ENCODE results near the gene DYRK1B. TPM values are rescaled to one million over a fixed set of nuclear protein-coding genes. Genes with fewer than 3 reads are reported as not detected.

DYRK1B gene
- polyA plus RNA-seq, 1 donor from 2014 or later: 11.3 TPM

DNA sequence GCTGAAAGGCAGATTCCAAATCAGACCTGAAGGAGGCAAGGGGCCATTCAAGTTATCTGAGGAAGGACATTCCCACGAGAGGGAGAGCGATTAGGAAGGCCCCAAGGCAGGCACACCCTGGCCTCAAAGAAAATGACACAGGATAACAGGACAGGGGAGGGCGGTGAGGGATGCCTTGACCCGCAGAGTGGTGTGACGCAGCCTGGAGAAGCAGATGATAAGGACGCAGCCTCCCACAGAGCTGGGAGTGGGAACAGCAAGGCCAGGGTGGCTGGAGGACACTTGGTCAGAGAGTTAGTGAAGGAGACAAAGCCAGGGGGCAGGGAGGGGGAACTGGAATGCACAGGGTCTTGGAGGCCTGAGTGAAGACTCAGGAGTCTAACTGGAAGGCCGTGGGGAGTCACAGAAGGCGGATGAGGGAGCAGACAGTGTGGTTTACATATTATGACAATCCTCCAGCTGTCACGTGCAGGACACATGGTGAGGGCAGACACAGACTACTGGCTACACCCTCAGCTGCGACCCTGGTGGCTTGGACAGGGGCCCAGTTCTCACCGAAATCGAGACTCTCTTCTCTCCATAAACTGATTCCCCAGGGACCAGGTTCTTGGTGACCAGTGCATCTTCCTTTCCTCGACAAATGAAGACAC is 5.8 kb upstream of the DYRK1B start:
- Histone ChIP-seq H3K27ac (ENCODE audit: low read length) (no peak overlapping the region), H3K79me2 (replicated peaks; ENCODE audit: insufficient read depth, low read length) (peaks cover 28% of the 10 kb centered on the region), H2AFZ (ENCODE audit: low read depth, low read length) (no peak overlapping the region), H4K20me1 (ENCODE audit: insufficient read depth) (no peaks in the 10 kb centered on the region), H3K27me3 (ENCODE audit: insufficient read depth, low read depth, low read length) (no peaks in the 10 kb centered on the region), H3K9ac (ENCODE audit: low read length) (no peak overlapping the region), H3F3A (ENCODE audit: insufficient read depth, low read length, poor library complexity, severe bottlenecking) (no peaks in the 10 kb centered on the region), H3K9me2 (ENCODE audit: insufficient read depth, low read length) (no peaks in the 10 kb centered on the region), H3K36me3 (ENCODE audit: insufficient read depth, low read length) (peaks cover 3% of the 10 kb centered on the region), H3K4me2 (ENCODE audit: low read length) (no peak overlapping the region), H3K9me3 (ENCODE audit: low read length) (no peaks in the 10 kb centered on the region), H3K4me3 (ENCODE audit: low read length) (no peak overlapping the region)
- TF ChIP-seq MXI1 (conservative IDR thresholded peaks at IDR 0.05; ENCODE audit: poor library complexity, severe bottlenecking) (no peak), POLR2AphosphoS5 (IDR thresholded peaks at IDR 0.05) (no peak), SMC3 (conservative IDR thresholded peaks at IDR 0.05; ENCODE audit: poor library complexity) (no peak), RAD21 (conservative IDR thresholded peaks at IDR 0.05) (no peak), EP300 (conservative IDR thresholded peaks at IDR 0.05; ENCODE audit: poor library complexity, severe bottlenecking) (no peak), TAF1 (IDR thresholded peaks at IDR 0.05; ENCODE audit: low read depth) (no peak), EZH2 (IDR thresholded peaks at IDR 0.05; ENCODE audit: borderline replicate concordance, insufficient read depth, low read length, poor library complexity, severe bottlenecking) (no peak)
- TF ChIP-seq, protein P1, sequence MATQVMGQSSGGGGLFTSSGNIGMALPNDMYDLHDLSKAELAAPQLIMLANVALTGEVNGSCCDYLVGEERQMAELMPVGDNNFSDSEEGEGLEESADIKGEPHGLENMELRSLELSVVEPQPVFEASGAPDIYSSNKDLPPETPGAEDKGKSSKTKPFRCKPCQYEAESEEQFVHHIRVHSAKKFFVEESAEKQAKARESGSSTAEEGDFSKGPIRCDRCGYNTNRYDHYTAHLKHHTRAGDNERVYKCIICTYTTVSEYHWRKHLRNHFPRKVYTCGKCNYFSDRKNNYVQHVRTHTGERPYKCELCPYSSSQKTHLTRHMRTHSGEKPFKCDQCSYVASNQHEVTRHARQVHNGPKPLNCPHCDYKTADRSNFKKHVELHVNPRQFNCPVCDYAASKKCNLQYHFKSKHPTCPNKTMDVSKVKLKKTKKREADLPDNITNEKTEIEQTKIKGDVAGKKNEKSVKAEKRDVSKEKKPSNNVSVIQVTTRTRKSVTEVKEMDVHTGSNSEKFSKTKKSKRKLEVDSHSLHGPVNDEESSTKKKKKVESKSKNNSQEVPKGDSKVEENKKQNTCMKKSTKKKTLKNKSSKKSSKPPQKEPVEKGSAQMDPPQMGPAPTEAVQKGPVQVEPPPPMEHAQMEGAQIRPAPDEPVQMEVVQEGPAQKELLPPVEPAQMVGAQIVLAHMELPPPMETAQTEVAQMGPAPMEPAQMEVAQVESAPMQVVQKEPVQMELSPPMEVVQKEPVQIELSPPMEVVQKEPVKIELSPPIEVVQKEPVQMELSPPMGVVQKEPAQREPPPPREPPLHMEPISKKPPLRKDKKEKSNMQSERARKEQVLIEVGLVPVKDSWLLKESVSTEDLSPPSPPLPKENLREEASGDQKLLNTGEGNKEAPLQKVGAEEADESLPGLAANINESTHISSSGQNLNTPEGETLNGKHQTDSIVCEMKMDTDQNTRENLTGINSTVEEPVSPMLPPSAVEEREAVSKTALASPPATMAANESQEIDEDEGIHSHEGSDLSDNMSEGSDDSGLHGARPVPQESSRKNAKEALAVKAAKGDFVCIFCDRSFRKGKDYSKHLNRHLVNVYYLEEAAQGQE (IDR thresholded peaks at IDR 0.05; ENCODE audit: borderline replicate concordance): no peak
- TF ChIP-seq, protein P2, sequence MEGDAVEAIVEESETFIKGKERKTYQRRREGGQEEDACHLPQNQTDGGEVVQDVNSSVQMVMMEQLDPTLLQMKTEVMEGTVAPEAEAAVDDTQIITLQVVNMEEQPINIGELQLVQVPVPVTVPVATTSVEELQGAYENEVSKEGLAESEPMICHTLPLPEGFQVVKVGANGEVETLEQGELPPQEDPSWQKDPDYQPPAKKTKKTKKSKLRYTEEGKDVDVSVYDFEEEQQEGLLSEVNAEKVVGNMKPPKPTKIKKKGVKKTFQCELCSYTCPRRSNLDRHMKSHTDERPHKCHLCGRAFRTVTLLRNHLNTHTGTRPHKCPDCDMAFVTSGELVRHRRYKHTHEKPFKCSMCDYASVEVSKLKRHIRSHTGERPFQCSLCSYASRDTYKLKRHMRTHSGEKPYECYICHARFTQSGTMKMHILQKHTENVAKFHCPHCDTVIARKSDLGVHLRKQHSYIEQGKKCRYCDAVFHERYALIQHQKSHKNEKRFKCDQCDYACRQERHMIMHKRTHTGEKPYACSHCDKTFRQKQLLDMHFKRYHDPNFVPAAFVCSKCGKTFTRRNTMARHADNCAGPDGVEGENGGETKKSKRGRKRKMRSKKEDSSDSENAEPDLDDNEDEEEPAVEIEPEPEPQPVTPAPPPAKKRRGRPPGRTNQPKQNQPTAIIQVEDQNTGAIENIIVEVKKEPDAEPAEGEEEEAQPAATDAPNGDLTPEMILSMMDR (IDR thresholded peaks at IDR 0.05; ENCODE audit: poor library complexity, severe bottlenecking): no peak

DNA sequence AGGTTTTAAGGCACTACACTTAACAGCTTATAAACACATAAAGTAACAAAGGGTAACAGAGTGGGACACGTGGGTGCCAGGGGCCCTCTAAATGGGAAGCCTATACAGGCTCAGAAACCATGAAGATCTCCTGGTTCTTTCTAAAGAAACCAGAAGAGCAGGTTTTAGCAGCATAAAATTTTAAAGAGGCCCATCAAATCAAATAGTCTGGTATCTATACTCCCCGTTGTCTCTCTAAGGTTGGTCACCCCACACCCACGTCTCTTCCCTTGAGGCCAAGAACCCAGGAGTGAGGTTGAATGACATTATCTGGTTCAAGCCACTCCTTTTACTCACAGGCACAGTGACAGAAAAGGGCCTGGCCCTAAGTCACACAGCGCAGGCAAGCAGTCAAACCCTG is 4.6 kb upstream of the DYRK1B start:
- Histone ChIP-seq H3K9ac (ENCODE audit: low read length) (no peak overlapping the region), H3K27ac (ENCODE audit: low read length) (no peak overlapping the region), H3F3A (ENCODE audit: insufficient read depth, low read length, poor library complexity, severe bottlenecking) (no peaks in the 10 kb centered on the region), H3K27me3 (ENCODE audit: insufficient read depth, low read depth, low read length) (no peaks in the 10 kb centered on the region), H3K36me3 (ENCODE audit: insufficient read depth, low read length) (peaks cover 4% of the 10 kb centered on the region), H4K20me1 (ENCODE audit: insufficient read depth) (no peaks in the 10 kb centered on the region), H3K79me2 (replicated peaks; ENCODE audit: insufficient read depth, low read length) (peaks cover 16% of the 10 kb centered on the region), H2AFZ (ENCODE audit: low read depth, low read length) (no peak overlapping the region), H3K4me3 (ENCODE audit: low read length) (no peak overlapping the region), H3K9me3 (ENCODE audit: low read length) (no peaks in the 10 kb centered on the region), H3K4me2 (ENCODE audit: low read length) (no peak overlapping the region), H3K9me2 (ENCODE audit: insufficient read depth, low read length) (no peaks in the 10 kb centered on the region)
- TF ChIP-seq RAD21 (conservative IDR thresholded peaks at IDR 0.05) (no peak), EP300 (conservative IDR thresholded peaks at IDR 0.05; ENCODE audit: poor library complexity, severe bottlenecking) (no peak), EZH2 (IDR thresholded peaks at IDR 0.05; ENCODE audit: borderline replicate concordance, insufficient read depth, low read length, poor library complexity, severe bottlenecking) (no peak), TAF1 (IDR thresholded peaks at IDR 0.05; ENCODE audit: low read depth) (no peak), SMC3 (conservative IDR thresholded peaks at IDR 0.05; ENCODE audit: poor library complexity) (no peak), MXI1 (conservative IDR thresholded peaks at IDR 0.05; ENCODE audit: poor library complexity, severe bottlenecking) (no peak), POLR2AphosphoS5 (IDR thresholded peaks at IDR 0.05) (no peak)
- TF ChIP-seq, protein P1 (IDR thresholded peaks at IDR 0.05; ENCODE audit: borderline replicate concordance): no peak
- TF ChIP-seq, protein P2 (IDR thresholded peaks at IDR 0.05; ENCODE audit: poor library complexity, severe bottlenecking): no peak
